Cardiac septum (tissue), 1 donor: Measurements from ENCODE around the gene DUSP5. TPM values are rescaled to one million over a fixed set of nuclear protein-coding genes. Genes with fewer than 3 reads are reported as not detected.
"Not testable (repeated sequence)": the region's sequence is repeated elsewhere in the genome, so short reads cannot be mapped to it uniquely, and the experiment has no call there.

Source experiments
- DNase-seq: peaks from one replicate; pipeline ENCODE4 v3.0.0-alpha.2; 2020; ENCODE audit warnings: low spot score
- intact Hi-C: fragments of 100-400 bp; cut with DNase I; formaldehyde crosslinking; loops from one replicate; pipeline ENCODE4 v1.14.0; 2022
- long read RNA-seq: library from polyadenylated mRNA; unstranded; transcript quantifications from one replicate; pipeline ENCODE4 v2.0.0, GENCODE V29; 2021
- total RNA-seq: library from RNA; stranded (reverse); fragmentation: NEBNext Ultra II Directional; extraction: Animal tissue kit (Norgen Biotek cat#: 25700); gene quantifications from one replicate; pipeline ENCODE4 v1.2.1, GENCODE V29; 2021
- donor health status: DM: no; HTN: no; CAD: no.

Gene DUSP5
- total RNA-seq: 29.4 TPM
- long read RNA-seq, transcript DUSP5-201 (4 exons, 2,557 nt): major isoform, 69 of 76 reads
- long read RNA-seq, partial matches to known transcripts: 1 of 76 reads
- long read RNA-seq, other reads (novel, unspliced or antisense): 6 of 76 reads

DNA sequence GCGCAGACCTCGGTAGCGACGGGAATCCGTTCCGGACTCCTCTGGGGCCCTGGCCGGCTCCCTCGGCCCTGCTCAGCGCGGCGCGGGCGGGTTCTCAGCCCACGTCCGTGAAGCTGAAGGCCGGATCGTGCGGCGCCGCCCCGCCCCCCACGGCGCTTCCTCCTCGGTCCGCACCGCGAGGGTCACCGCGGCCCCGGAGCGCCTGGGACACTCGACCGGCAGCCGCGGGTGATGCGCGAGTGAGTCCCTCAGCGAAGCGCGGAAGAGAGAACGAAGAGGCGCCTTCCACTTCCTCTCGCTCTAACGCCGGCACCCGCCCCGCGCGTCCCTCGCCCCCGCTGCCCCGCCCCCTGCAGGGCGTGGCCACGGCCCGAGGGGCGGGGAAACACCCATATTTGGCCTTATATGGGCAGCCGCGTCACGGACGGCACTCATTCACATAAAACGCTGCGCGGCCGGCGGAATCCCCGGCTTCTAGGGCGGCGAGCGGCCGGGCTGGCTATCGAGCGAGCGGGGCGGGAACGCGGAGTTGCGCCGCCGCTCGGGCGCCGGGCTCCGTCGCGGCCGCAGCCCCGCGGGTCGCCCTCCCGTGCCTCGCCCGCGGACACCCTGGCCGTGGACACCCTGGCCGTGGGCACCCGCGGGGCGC lies at the start of gene DUSP5:
TSS of gene DUSP5 (plus strand) at position 470 of the 649 bp plus-strand sequence. CDS start 215 bp downstream, outside the sequence.
- intact Hi-C loops: loop anchor here (2.0 to 5.0 kb wide), 4 partner anchors 39 to 70 kb away; partner anchors contain the start of gene SMC3
- peak; percentile 99 for DNase-seq

- intact Hi-C loops: loop anchor here (10.0 kb wide), 1 partner anchor 94 kb away; no protein-coding TSS in a partner anchor
- DNase-seq: no peak
These were observed 48.9 kb upstream of the DUSP5 start for GRCh38 chr10:110448682-110449418.

DNA sequence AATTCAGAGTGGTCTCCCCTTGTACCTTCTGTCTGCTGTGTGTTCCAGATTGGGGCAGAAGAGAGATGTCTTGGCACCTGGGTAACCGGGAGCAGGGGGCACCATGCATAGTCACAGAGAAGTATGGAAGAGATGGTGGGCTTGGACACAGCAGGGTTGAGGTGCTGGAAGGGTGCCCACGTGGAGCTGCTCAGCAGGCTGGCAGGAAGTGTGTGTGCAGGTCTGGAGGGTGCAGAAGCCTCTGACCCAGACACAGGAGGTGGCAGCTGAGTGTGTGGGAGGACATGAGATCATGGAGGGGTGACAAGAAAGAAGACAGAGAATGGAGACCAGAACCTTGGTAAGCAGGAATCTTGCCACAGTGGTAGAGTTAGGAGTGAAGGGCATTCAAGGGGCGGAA lies 42.3 kb upstream of the DUSP5 start:
- DNase-seq: no peak
- intact Hi-C loops: no loop called here

DNA sequence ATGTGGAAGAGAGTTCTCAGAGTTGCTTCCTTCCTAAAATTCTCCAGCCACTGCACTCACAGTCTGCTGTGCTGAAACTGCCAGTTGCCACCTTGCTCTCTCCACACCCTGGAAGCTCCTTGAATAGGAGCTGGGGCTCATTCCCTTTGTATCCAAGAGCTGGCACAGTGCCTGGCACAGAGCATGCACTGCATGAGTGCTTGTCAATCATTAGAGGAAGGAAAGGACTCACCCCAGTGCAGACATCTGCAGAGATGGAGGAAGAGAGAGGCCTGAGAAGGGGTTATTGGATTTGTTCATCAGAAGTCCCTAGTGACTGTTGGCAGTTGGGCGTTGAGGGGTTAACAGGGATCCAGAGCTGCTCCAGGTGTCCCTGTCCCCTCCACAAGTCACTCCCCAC lies 41.7 kb upstream of the DUSP5 start:
- no peak for DNase-seq
- intact Hi-C loops: no loop called here

GRCh38 chr10:110456523-110457091 lies 41.1 kb upstream of the DUSP5 start:
- DNase-seq: no peak
- intact Hi-C loops: no loop called here

GRCh38 chr10:110457851-110458250 lies 39.9 kb upstream of the DUSP5 start:
- intact Hi-C loops: loop anchor here (2.0 kb wide), 1 partner anchor 39 kb away; the partner anchor contains the start of gene DUSP5
- no peak for DNase-seq

- DNase-seq: no peak
- intact Hi-C loops: loop anchor here (2.0 kb wide), 1 partner anchor 38 kb away; the partner anchor contains the start of gene DUSP5
These were observed 39.3 kb upstream of the DUSP5 start for GRCh38 chr10:110458266-110458920.

DNA sequence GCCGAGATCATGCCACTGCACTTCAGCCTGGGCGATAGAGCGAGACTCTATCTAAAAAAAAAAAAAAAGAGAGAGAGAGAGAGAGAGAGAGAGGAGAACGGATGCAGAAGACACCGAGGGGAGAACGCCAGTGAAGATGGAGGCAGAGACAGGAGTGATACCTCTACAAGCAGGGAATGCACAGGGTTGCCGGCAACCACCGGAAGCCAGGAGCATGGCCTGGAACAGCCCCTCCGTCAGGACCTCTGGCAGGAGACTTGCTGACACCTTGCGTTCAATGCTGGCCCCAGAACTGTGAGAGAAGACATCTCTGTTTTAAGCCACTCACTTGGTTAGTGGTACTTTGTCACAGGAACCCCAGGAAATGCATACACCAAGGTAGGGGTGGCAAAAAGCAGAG lies 38.1 kb upstream of the DUSP5 start:
- intact Hi-C loops: loop anchor here (2.0 kb wide), 1 partner anchor 37 kb away; the partner anchor contains the start of gene DUSP5
- DNase-seq: no peak

GRCh38 chr10:110460111-110460809 lies 37.4 kb upstream of the DUSP5 start:
- intact Hi-C loops: no loop called here
- DNase-seq: no peak

DNA sequence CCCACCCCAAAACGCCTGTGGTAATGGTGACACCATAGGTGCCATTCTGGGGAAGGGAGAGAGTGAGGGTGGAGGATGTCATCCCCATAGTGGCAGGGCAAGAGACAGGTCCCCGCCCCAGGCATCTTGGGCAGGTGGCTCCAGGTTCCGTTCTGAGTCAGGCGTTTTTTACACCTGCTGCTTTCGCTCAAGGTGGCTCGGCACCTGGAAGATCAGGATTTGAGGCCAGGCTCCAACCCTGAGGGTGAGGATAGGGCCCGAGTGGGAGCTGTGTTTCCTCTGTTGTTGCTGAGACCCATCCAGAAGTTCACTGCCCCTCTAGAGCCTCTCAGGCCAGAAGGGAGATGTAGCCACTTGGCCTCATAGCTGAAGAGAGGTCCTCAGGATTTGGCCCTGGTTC lies 36.6 kb upstream of the DUSP5 start:
- intact Hi-C loops: no loop called here
- no peak for DNase-seq

- DNase-seq: no peak
- intact Hi-C loops: no loop called here
These were observed 36.2 kb upstream of the DUSP5 start for GRCh38 chr10:110461530-110461929.

- intact Hi-C loops: no loop called here
- DNase-seq: no peak
These were observed 35.3 kb upstream of the DUSP5 start for GRCh38 chr10:110462166-110463095.

- intact Hi-C loops, DNase-seq: not testable (repeated sequence)
These were observed 29.4 kb upstream of the DUSP5 start for GRCh38 chr10:110468258-110468657.

DNA sequence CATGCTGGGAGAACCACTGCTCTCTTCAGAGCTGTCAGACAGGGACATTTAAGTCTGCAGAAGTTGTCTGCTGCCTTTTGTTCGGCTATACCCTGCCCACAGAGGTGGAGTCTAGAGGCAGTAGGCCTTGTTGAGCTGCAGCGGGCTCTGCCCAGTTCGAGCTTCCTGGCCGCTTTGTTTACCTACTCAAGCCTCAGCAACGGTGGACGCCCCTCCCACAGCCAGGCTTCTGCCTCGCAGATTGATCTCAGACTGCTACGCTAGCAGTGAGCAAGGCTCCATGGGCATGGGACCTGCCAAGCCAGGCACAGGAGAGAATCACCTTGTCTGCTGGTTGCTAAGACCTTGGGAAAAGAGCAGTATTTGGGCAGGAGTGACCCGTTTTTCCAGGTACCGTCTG lies 27.2 kb upstream of the DUSP5 start:
- DNase-seq, intact Hi-C loops: not testable (repeated sequence)

GRCh38 chr10:110471566-110472139 lies 26.1 kb upstream of the DUSP5 start:
- no peak for DNase-seq

GRCh38 chr10:110474017-110474416 lies 23.7 kb upstream of the DUSP5 start:
- DNase-seq: no peak
- intact Hi-C loops: no loop called here

More at GRCh38 chr10:110471566-110472139, 26.1 kb upstream of the DUSP5 start:
- intact Hi-C loops: no loop called here

GRCh38 chr10:110474826-110475225 lies 22.9 kb upstream of the DUSP5 start:
- intact Hi-C loops: no loop called here
- no peak for DNase-seq
